GM12878 (cell line): ENCODE data around the gene NIP7. TPM values are rescaled to one million over a fixed set of nuclear protein-coding genes. Genes with fewer than 3 reads are reported as not detected.

ENCODE experiments used
- ATAC-seq: fragments of 200-7000 bp; cut with Tn5 transposase; 3 replicates; pipeline ENCODE4 v1.9.1; 2020; ENCODE audit warnings: mild to moderate bottlenecking, moderate library complexity
- BruUV-seq: library from RNA; stranded (reverse); fragments of 400-500 nt; replicated peaks from 2 replicates; lab custom pipeline; 2021; lab: Mats Ljungman, UMichigan
- CTCF ChIA-PET: fragments of 300-600 bp; sonication (Branson Sonifier 250); formaldehyde crosslinking; extraction: SDS; loops from one replicate; lab custom pipeline; 2021; ENCODE audit warnings: inconsistent platforms; lab: Yijun Ruan, JAX
- POLR2A ChIA-PET: fragments of 350-600 bp; formaldehyde crosslinking; extraction: SDS; loops from one replicate; lab custom pipeline; 2021; ENCODE audit warnings: inconsistent platforms; lab: Charles Lee
- RAD21 ChIA-PET: fragments of 300-600 bp; sonication (Branson Sonifier 250); formaldehyde crosslinking; loops from one replicate; lab custom pipeline; 2023; ENCODE audit warnings: antibody characterized with exemption; ENCODE audit not compliant: unreplicated experiment; lab: Charles Lee
- SMC1A ChIA-PET: fragments of 300-600 bp; sonication (Branson Sonifier 250); formaldehyde crosslinking; loops from one replicate; lab custom pipeline; 2023; ENCODE audit not compliant: unreplicated experiment, uncharacterized antibody; lab: Charles Lee
- DNase-seq: peaks from one replicate; pipeline ENCODE4 v3.0.0-alpha.2; 2011; ENCODE audit warnings: low read depth, low spot score
- FAIRE-seq: peaks from 3 replicates; lab custom pipeline; 2011; peaks lifted over from hg19 to GRCh38; lab: Jason Lieb, UNC
- H2AFZ ChIP-seq: 2 replicates; pipeline ENCODE4 v1.6.0; 2011; ENCODE audit warnings: low read depth, low read length, control low read depth; ENCODE audit not compliant: control insufficient read depth
- H3K27ac ChIP-seq: 2 replicates; pipeline ENCODE4 v1.5.1; 2011; ENCODE audit warnings: control low read depth; ENCODE audit not compliant: control insufficient read depth, insufficient read depth
- H3K27me3 ChIP-seq, 2 experiments: replicated peaks in 1 of 2; 2 replicates each; pipeline versions ENCODE4 v1.6.0 to v1.6.1; 2011; ENCODE audit warnings: low read length in 1 of 2; ENCODE audit not compliant: control insufficient read depth in 2 of 2, insufficient read depth in 2 of 2
- H3K36me3 ChIP-seq, 2 experiments: 2 replicates each; pipeline ENCODE4 v1.5.1; 2011; ENCODE audit warnings: low read length in 1 of 2; ENCODE audit not compliant: control insufficient read depth in 2 of 2, insufficient read depth in 2 of 2
- H3K4me1 ChIP-seq: 2 replicates; pipeline ENCODE4 v1.6.1; 2011; ENCODE audit warnings: mild to moderate bottlenecking, low read length, moderate library complexity, mixed read lengths; ENCODE audit not compliant: control insufficient read depth, insufficient read depth
- H3K4me2 ChIP-seq: 2 replicates; pipeline ENCODE4 v1.6.0; 2011; ENCODE audit warnings: control low read depth; ENCODE audit not compliant: control insufficient read depth, insufficient read depth
- H3K4me3 ChIP-seq: fragments of 200-600 bp; sonication (generic); 2 replicates; pipeline ENCODE4 v1.5.1; 2016
- H3K79me2 ChIP-seq: 2 replicates; pipeline ENCODE4 v1.6.0; 2011; ENCODE audit warnings: low read length; ENCODE audit not compliant: control insufficient read depth, insufficient read depth
- H3K9ac ChIP-seq: 2 replicates; pipeline ENCODE4 v1.8.0; 2011; ENCODE audit warnings: low read length, control low read depth, mixed read lengths; ENCODE audit not compliant: control insufficient read depth, insufficient read depth
- H3K9me3 ChIP-seq: replicated peaks from 3 replicates; pipeline ENCODE4 v1.5.1; 2011; ENCODE audit warnings: mild to moderate bottlenecking, low read length; ENCODE audit not compliant: control insufficient read depth, insufficient read depth
- H4K20me1 ChIP-seq: 2 replicates; pipeline ENCODE4 v1.6.0; 2011; ENCODE audit not compliant: control insufficient read depth, insufficient read depth
- CREB1 ChIP-seq: IDR thresholded peaks from 2 replicates; pipeline ENCODE4 v1.6.1; 2012; ENCODE audit warnings: low read depth, mild to moderate bottlenecking, inconsistent platforms
- EED ChIP-seq: sonication (generic); IDR thresholded peaks from 2 replicates; pipeline ENCODE4 v1.6.1; 2016; ENCODE audit warnings: antibody characterized with exemption, low read depth
- IRF4 ChIP-seq: IDR thresholded peaks from 2 replicates; pipeline ENCODE4 v1.6.1; 2011; ENCODE audit warnings: low read depth, low read length
- KLF5 ChIP-seq: fragments of 450-650 bp; IDR thresholded peaks from 2 replicates; pipeline ENCODE4 v1.6.1; 2014; ENCODE audit warnings: mild to moderate bottlenecking; ENCODE audit not compliant: partially characterized antibody
- RELA ChIP-seq: fragments of 450-650 bp; IDR thresholded peaks from 2 replicates; pipeline ENCODE4 v1.8.0; 2014; ENCODE audit warnings: borderline replicate concordance; ENCODE audit not compliant: partially characterized antibody
- SREBF1 ChIP-seq: IDR thresholded peaks from 2 replicates; pipeline ENCODE4 v1.6.1; 2012; ENCODE audit warnings: mild to moderate bottlenecking, low read length
- ZSCAN29 ChIP-seq: fragments of 450-650 bp; IDR thresholded peaks from 2 replicates; pipeline ENCODE4 v1.6.1; 2017; ENCODE audit warnings: mild to moderate bottlenecking, moderate library complexity
- WGBS: methylation state at CpG from one replicate; pipeline ENCODE4 v1.1.6; 2016; ENCODE audit warnings: low lambda C conversion rate; ENCODE audit not compliant: insufficient replicate concordance, insufficient coverage; ENCODE audit errors: missing lambda C conversion rate; 5-methylcytosine and 5-hydroxymethylcytosine counted together
- in situ Hi-C: fragments of 300-500 bp; cut with MboI; formaldehyde crosslinking; loops from 9 replicates; pipeline ENCODE4 v1.14.3; 2018; ENCODE audit warnings: mixed read lengths
- intact Hi-C: fragments of 100-400 bp; cut with micrococcal nuclease; formaldehyde crosslinking; loops from one replicate; pipeline ENCODE4 v1.14.2; 2022; ENCODE audit not compliant: unreplicated experiment
- polyA plus RNA-seq, 11 experiments: library from polyadenylated mRNA; depleted of rRNA in 4 of 11; unstranded in 6 of 11; stranded (reverse) in 5 of 11; fragments of >200 nt; fragmentation: Nextera tagmentation in 4 of 11; fragmentation: Illumina TruSeq in 1 of 11; extraction: Ambion mirVana in 4 of 11; extraction: Trizol in 1 of 11; gene quantifications; 1 replicate in 1 of 11; 2 replicates in 10 of 11; pipeline versions ENCODE4 v1.2.1 to v1.2.3, GENCODE V29; 2011 to 2016; ENCODE audit warnings: inconsistent platforms in 2 of 11, missing spikeins in 2 of 11, low read depth in 1 of 11
- total RNA-seq, 4 experiments: library from RNA; depleted of rRNA in 3 of 4; stranded (reverse); fragments of >200 nt in 3 of 4; fragmentation: Illumina TruSeq in 1 of 4; extraction: Trizol in 1 of 4; gene quantifications; 2 replicates each; pipeline versions ENCODE4 v1.2.1 to v1.2.3, GENCODE V29; 2013 to 2021
- TF ChIP-seq, protein P1 (sequence below): fragments of 450-650 bp; IDR thresholded peaks from 2 replicates; pipeline ENCODE4 v1.6.1; 2016; ENCODE audit warnings: mild to moderate bottlenecking
- TF ChIP-seq, protein P2 (sequence below): IDR thresholded peaks from 2 replicates; pipeline ENCODE4 v1.6.1; 2011; ENCODE audit warnings: low read depth, mild to moderate bottlenecking, low read length, moderate library complexity, borderline replicate concordance; ENCODE audit errors: extremely low read depth
- TF ChIP-seq, protein P3 (sequence below): fragments of 450-650 bp; formaldehyde crosslinking; IDR thresholded peaks from 2 replicates; pipeline ENCODE4 v1.5.0; 2022; ENCODE audit warnings: mild to moderate bottlenecking, missing genetic modification characterization
- TF ChIP-seq, protein P4 (sequence below): fragments of 450-650 bp; IDR thresholded peaks from 2 replicates; pipeline ENCODE4 v1.6.1; 2017; ENCODE audit warnings: low read depth, mild to moderate bottlenecking, moderate library complexity

NIP7 gene
- total and polyA plus RNA-seq, 10 of the 15 experiments (the other 5 are each of a cell fraction or from before 2014, with no cell fraction given) = 18.8 to 62.9 (median 56.7) TPM

DNA sequence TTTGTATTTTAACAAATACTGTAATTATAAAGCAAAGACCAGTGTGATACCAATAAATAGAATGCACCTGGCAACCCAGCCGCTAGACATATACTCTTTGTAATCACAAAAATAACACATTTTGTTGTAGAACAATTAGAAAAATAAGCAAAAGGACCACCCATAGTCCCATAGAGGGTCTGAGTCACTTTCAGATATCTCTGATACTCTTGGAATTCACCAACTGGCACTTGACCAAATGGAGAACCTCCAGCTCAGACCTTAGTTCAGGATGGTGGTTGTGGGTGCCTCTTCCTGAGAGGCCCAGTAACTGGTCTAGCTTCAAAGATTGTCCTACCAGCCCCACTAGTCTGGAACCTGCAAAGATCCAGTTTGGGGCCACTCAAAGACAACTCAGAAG, 47.0 kb downstream of the NIP7 start:
- H3K36me3 ChIP-seq = peaks cover 0 to 9% of the 10 kb centered on the region in 2 experiments; a peak in 1 of 4 replicates
- no peak for ATAC-seq
- H3K9ac ChIP-seq = no peak overlapping the region
- peaks cover 9% of the 10 kb centered on the region; the same call in 1 of the 2 replicates for H3K4me1 ChIP-seq
- POLR2A ChIA-PET = interaction anchor here (0.6 to 0.8 kb wide), 3 partner anchors 16 to 317 kb away, joined by 3 to 4 read pairs (median 4); no protein-coding TSS in a partner anchor
- TF ChIP-seq, protein P1, sequence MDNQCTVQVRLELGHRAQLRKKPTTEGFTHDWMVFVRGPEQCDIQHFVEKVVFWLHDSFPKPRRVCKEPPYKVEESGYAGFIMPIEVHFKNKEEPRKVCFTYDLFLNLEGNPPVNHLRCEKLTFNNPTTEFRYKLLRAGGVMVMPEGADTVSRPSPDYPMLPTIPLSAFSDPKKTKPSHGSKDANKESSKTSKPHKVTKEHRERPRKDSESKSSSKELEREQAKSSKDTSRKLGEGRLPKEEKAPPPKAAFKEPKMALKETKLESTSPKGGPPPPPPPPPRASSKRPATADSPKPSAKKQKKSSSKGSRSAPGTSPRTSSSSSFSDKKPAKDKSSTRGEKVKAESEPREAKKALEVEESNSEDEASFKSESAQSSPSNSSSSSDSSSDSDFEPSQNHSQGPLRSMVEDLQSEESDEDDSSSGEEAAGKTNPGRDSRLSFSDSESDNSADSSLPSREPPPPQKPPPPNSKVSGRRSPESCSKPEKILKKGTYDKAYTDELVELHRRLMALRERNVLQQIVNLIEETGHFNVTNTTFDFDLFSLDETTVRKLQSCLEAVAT = no peak
- TF ChIP-seq IRF4 (no peak), EED (no peak), KLF5 (no peak), CREB1 (no peak), SREBF1 (no peak), ZSCAN29 (no peak), RELA (no peak)
- TF ChIP-seq, protein P2, sequence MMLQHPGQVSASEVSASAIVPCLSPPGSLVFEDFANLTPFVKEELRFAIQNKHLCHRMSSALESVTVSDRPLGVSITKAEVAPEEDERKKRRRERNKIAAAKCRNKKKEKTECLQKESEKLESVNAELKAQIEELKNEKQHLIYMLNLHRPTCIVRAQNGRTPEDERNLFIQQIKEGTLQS = no peak
- TF ChIP-seq, protein P3, sequence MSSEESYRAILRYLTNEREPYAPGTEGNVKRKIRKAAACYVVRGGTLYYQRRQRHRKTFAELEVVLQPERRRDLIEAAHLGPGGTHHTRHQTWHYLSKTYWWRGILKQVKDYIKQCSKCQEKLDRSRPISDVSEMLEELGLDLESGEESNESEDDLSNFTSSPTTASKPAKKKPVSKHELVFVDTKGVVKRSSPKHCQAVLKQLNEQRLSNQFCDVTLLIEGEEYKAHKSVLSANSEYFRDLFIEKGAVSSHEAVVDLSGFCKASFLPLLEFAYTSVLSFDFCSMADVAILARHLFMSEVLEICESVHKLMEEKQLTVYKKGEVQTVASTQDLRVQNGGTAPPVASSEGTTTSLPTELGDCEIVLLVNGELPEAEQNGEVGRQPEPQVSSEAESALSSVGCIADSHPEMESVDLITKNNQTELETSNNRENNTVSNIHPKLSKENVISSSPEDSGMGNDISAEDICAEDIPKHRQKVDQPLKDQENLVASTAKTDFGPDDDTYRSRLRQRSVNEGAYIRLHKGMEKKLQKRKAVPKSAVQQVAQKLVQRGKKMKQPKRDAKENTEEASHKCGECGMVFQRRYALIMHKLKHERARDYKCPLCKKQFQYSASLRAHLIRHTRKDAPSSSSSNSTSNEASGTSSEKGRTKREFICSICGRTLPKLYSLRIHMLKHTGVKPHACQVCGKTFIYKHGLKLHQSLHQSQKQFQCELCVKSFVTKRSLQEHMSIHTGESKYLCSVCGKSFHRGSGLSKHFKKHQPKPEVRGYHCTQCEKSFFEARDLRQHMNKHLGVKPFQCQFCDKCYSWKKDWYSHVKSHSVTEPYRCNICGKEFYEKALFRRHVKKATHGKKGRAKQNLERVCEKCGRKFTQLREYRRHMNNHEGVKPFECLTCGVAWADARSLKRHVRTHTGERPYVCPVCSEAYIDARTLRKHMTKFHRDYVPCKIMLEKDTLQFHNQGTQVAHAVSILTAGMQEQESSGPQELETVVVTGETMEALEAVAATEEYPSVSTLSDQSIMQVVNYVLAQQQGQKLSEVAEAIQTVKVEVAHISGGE (CRISPR knock-in tag) = no peak
- TF ChIP-seq, protein P4, sequence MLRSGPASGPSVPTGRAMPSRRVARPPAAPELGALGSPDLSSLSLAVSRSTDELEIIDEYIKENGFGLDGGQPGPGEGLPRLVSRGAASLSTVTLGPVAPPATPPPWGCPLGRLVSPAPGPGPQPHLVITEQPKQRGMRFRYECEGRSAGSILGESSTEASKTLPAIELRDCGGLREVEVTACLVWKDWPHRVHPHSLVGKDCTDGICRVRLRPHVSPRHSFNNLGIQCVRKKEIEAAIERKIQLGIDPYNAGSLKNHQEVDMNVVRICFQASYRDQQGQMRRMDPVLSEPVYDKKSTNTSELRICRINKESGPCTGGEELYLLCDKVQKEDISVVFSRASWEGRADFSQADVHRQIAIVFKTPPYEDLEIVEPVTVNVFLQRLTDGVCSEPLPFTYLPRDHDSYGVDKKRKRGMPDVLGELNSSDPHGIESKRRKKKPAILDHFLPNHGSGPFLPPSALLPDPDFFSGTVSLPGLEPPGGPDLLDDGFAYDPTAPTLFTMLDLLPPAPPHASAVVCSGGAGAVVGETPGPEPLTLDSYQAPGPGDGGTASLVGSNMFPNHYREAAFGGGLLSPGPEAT = no peak
- TF ChIP-seq, all 136 proteins: peak for 0
- no TSS peak for BruUV-seq
- Histone ChIP-seq H4K20me1 (no peaks in the 10 kb centered on the region), H3K9me3 (no peaks in the 10 kb centered on the region), H3K27me3 (no peaks in the 10 kb centered on the region), H3K4me2 (no peak overlapping the region), H3K4me3 (peak overlapping the region; percentile 93; the same call in 1 of the 2 replicates), H2AFZ (no peak overlapping the region), H3K27ac (no peak overlapping the region), H3K79me2 (peaks cover 34% of the 10 kb centered on the region)
- FAIRE-seq = no peak
- intact Hi-C loops = no loop called here
- no peak for DNase-seq
- ChIA-PET CTCF (interaction anchor here (0.6 to 2.8 kb wide), 3 partner anchors 10 to 369 kb away, joined by 3 to 19 read pairs (median 4); partner anchors contain the start of gene NOB1), SMC1A (interaction anchor here (0.9 to 1.0 kb wide), 2 partner anchors 9 to 82 kb away, joined by 3 to 4 read pairs; no protein-coding TSS in a partner anchor), RAD21 (interaction anchor here (1.3 to 2.1 kb wide), 2 partner anchors 10 to 45 kb away, joined by 3 to 12 read pairs; no protein-coding TSS in a partner anchor)
- in situ Hi-C loops = no loop called here
- 96% methylated on average over 1 of the region's 1 CpG for WGBS
